B cell (primary cell): ENCODE measurements around the gene RYK. TPM values are rescaled to one million over a fixed set of nuclear protein-coding genes. Genes with fewer than 3 reads are reported as not detected.

Experiments used
- ATAC-seq: fragments of 200-7000 bp; cut with Tn5 transposase; one replicate; pipeline ENCODE4 v1.10.0; 2021; ENCODE audit warnings: low read depth, mild to moderate bottlenecking, moderate number of reproducible peaks, moderate library complexity
- CTCF ChIA-PET: fragments of 350-600 bp; sonication (Branson Sonifier 250); formaldehyde crosslinking; loops from one replicate; lab custom pipeline; 2021; ENCODE audit warnings: antibody characterized with exemption, inconsistent platforms; lab: Charles Lee
- POLR2A ChIA-PET: fragments of 350-600 bp; sonication (Branson Sonifier 250); formaldehyde crosslinking; loops from one replicate; lab custom pipeline; 2021; ENCODE audit warnings: antibody characterized with exemption; lab: Charles Lee
- DNase-seq: peaks from one replicate; pipeline ENCODE4 v3.0.0; 2013
- H2AFZ ChIP-seq: 2 replicates; pipeline ENCODE4 v1.6.1; 2012; ENCODE audit warnings: mild to moderate bottlenecking, low read depth, low read length; ENCODE audit not compliant: insufficient read depth, poor library complexity, severe bottlenecking
- H3K27ac ChIP-seq, 2 donors: 1 replicate in 1 of 2; 2 replicates in 1 of 2; pipeline ENCODE4 v1.5.1; 2012 to 2013; ENCODE audit warnings: low read length in 2 of 2, mild to moderate bottlenecking in 2 of 2, moderate library complexity in 1 of 2
- H3K27me3 ChIP-seq, 4 experiments: fragments of 200-600 bp in 1 of 4; sonication (generic) in 1 of 4; replicated peaks in 1 of 4; 1 replicate in 2 of 4; 2 replicates in 2 of 4; pipeline versions ENCODE4 v1.6.1 to v1.7.0; 2013 to 2016; ENCODE audit warnings: low read length in 3 of 4, mild to moderate bottlenecking in 2 of 4, mixed read lengths in 1 of 4, moderate library complexity in 1 of 4; ENCODE audit not compliant: insufficient read depth in 4 of 4, control insufficient read depth in 3 of 4; ENCODE audit errors: control extremely low read depth in 1 of 4
- H3K36me3 ChIP-seq, 2 experiments: replicated peaks in 1 of 2; 1 replicate in 1 of 2; 2 replicates in 1 of 2; pipeline versions ENCODE4 v1.6.1 to v1.7.1; 2013; ENCODE audit warnings: low read length in 1 of 2; ENCODE audit not compliant: insufficient read depth in 2 of 2, control insufficient read depth in 1 of 2; ENCODE audit errors: control extremely low read depth in 1 of 2, extremely low read depth in 1 of 2
- H3K4me1 ChIP-seq, 2 donors: fragments of 200-600 bp in 1 of 2; sonication (generic) in 1 of 2; 1 replicate in 1 of 2; 2 replicates in 1 of 2; pipeline versions ENCODE4 v1.5.1 to v1.6.1; 2013 to 2017; ENCODE audit warnings: low read length in 2 of 2; ENCODE audit not compliant: control insufficient read depth in 2 of 2, insufficient read depth in 2 of 2
- H3K4me2 ChIP-seq: replicated peaks from 2 replicates; pipeline ENCODE3; 2012; ENCODE audit warnings: mild to moderate bottlenecking, low read depth, low read length; ENCODE audit not compliant: poor library complexity, severe bottlenecking
- H3K4me3 ChIP-seq, 5 experiments: fragments of 200-600 bp in 1 of 5; sonication (generic) in 1 of 5; 1 replicate in 3 of 5; 2 replicates in 2 of 5; pipeline versions ENCODE4 v1.5.1 to v1.7.0; 2011 to 2016; ENCODE audit warnings: low read length in 4 of 5, mild to moderate bottlenecking in 4 of 5, low read depth in 2 of 5, control low read depth in 1 of 5, moderate library complexity in 1 of 5; ENCODE audit not compliant: insufficient read depth in 1 of 5; ENCODE audit errors: control extremely low read depth in 1 of 5, extremely low read depth in 1 of 5
- H3K79me2 ChIP-seq: fragments of 200-600 bp; sonication (generic); one replicate; pipeline ENCODE4 v1.6.0; 2016; ENCODE audit warnings: low read length; ENCODE audit not compliant: control insufficient read depth, insufficient read depth
- H3K9ac ChIP-seq: fragments of 200-600 bp; sonication (generic); 2 replicates; pipeline ENCODE4 v1.6.1; 2017; ENCODE audit warnings: mild to moderate bottlenecking, low read length, moderate library complexity
- H3K9me3 ChIP-seq, 3 donors: one replicate each; pipeline versions ENCODE4 v1.6.1 to v1.7.1; 2013; ENCODE audit warnings: low read length in 2 of 3; ENCODE audit not compliant: control insufficient read depth in 2 of 3, insufficient read depth in 1 of 3; ENCODE audit errors: control extremely low read depth in 1 of 3
- H4K20me1 ChIP-seq: 2 replicates; pipeline ENCODE4 v1.6.0; 2012; ENCODE audit warnings: mild to moderate bottlenecking, low read length; ENCODE audit not compliant: insufficient read depth, control insufficient read depth, poor library complexity, severe bottlenecking
- H3K27ac Mint-ChIP-seq: one replicate; pipeline ENCODE4 v1.8.0; 2021; ENCODE audit warnings: mixed read lengths
- H3K27me3 Mint-ChIP-seq: one replicate; pipeline ENCODE4 v1.8.0; 2021; ENCODE audit warnings: mixed read lengths
- H3K4me1 Mint-ChIP-seq: one replicate; pipeline ENCODE4 v1.8.0; 2021; ENCODE audit warnings: mixed read lengths
- H3K4me3 Mint-ChIP-seq: one replicate; pipeline ENCODE4 v1.8.0; 2021; ENCODE audit warnings: mixed read lengths
- H3K9me3 Mint-ChIP-seq: one replicate; pipeline ENCODE4 v1.8.0; 2022; ENCODE audit warnings: mixed read lengths; ENCODE audit not compliant: insufficient read depth
- EZH2 ChIP-seq: IDR thresholded peaks from 2 replicates; pipeline ENCODE4 v1.6.1; 2012; ENCODE audit warnings: borderline replicate concordance, low read depth, mild to moderate bottlenecking, moderate library complexity, low read length; ENCODE audit not compliant: insufficient read depth, poor library complexity, severe bottlenecking
- WGBS: methylation state at CpG from one replicate; pipeline ENCODE4 v1.1.5; 2013; ENCODE audit warnings: missing lambda C conversion rate; ENCODE audit not compliant: insufficient coverage; 5-methylcytosine and 5-hydroxymethylcytosine counted together
- intact Hi-C: fragments of 100-400 bp; cut with micrococcal nuclease; formaldehyde crosslinking; loops from one replicate; pipeline ENCODE4 v1.10.0; 2022
- polyA plus RNA-seq: library from polyadenylated mRNA; depleted of rRNA; stranded (reverse); fragments of >200 nt; gene quantifications from 2 replicates; pipeline ENCODE4 v1.2.3, GENCODE V29; 2012
- total RNA-seq, 2 donors: library from RNA; stranded (reverse); fragments of 120-200 nt in 1 of 2; gene quantifications; 1 replicate in 1 of 2; 2 replicates in 1 of 2; pipeline versions ENCODE4 v1.2.3 to v1.2.4, GENCODE V29; 2013 to 2022
- TF ChIP-seq, protein P1 (sequence below): fragments of 200-600 bp; IDR thresholded peaks from one replicate; pipeline ENCODE4 v1.8.0; 2022; ENCODE audit warnings: antibody characterized with exemption, mild to moderate bottlenecking

The RYK gene
- total and polyA plus RNA-seq, 2 donors (not counting 1 experiment from before 2014, with no cell fraction given), result 16.9 to 67.7 TPM

DNA sequence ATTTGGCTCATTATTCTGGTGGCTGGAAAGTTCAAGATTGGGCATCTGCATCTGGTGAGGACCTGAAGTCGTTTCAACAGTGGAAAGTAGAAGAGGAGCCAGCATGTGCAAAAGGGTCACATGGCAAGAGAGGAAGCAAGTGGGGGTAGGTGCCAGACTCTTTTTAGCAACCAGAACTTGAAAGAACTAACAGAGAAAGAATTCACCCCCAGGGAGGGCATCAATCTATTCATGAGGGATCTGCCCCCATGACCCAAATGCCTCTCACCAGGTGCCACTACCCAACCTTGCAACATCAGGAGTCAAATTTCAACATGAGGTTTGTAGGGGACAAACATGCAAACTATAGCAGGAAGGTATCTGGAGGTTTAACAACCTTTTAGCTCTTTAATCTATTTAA lies 10.3 kb upstream of the RYK start:
- intact Hi-C loops, result no loop called here
- 14% methylated on average over 1 of the region's 1 CpG for WGBS

DNA sequence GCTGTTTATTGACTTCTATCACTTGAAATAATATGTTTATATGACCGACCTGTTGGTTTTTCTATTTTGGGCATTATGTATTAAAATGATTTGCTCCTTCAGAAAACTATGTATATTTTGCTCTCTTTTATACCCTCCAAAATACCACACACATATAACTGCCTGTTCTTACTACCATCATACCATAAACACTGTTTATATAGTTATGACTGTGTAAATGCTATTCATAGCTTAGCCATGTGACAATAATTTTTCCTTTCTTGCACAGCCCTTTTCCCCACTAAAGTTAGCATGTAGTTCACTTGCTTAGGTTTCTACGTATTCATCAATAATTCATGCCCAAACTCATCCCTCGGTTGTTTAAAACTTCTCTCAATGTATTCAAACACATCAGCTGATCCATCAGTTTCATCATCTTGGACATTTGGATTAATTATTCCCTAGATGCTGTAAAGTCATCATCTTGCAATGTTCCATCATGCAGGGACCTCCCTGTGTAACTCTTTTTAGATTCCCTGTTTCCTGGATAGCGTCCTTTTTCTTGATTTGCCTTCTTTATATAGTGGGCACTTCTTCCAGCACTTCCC lies 8.2 kb upstream of the RYK start:
- no peak overlapping the region for H3K9ac ChIP-seq
- H3K27me3 ChIP-seq, result no peaks in the 10 kb centered on the region
- H3K79me2 ChIP-seq, result no peaks in the 10 kb centered on the region
- Mint-ChIP-seq H3K9me3 (no peaks in the 10 kb centered on the region), H3K4me1 (peaks cover 16% of the 10 kb centered on the region), H3K27ac (no peak overlapping the region), H3K27me3 (peaks cover 14% of the 10 kb centered on the region), H3K4me3 (no peak overlapping the region)
- POLR2A ChIA-PET, result no interaction called here
- H3K4me3 ChIP-seq, result no peak overlapping the region
- H3K9me3 ChIP-seq, result peaks cover 0 to 5% (median 0%) of the 10 kb centered on the region in 3 donors
- no peak overlapping the region for H3K27ac ChIP-seq
- H3K4me2 ChIP-seq, result no peak overlapping the region
- CTCF ChIA-PET, result no interaction called here
- no peaks in the 10 kb centered on the region for H3K36me3 ChIP-seq
- no peaks in the 10 kb centered on the region for H4K20me1 ChIP-seq
- ATAC-seq (no peak), DNase-seq (no peak)
- no peak for TF ChIP-seq EZH2
- TF ChIP-seq, protein P1, sequence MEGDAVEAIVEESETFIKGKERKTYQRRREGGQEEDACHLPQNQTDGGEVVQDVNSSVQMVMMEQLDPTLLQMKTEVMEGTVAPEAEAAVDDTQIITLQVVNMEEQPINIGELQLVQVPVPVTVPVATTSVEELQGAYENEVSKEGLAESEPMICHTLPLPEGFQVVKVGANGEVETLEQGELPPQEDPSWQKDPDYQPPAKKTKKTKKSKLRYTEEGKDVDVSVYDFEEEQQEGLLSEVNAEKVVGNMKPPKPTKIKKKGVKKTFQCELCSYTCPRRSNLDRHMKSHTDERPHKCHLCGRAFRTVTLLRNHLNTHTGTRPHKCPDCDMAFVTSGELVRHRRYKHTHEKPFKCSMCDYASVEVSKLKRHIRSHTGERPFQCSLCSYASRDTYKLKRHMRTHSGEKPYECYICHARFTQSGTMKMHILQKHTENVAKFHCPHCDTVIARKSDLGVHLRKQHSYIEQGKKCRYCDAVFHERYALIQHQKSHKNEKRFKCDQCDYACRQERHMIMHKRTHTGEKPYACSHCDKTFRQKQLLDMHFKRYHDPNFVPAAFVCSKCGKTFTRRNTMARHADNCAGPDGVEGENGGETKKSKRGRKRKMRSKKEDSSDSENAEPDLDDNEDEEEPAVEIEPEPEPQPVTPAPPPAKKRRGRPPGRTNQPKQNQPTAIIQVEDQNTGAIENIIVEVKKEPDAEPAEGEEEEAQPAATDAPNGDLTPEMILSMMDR, result no peak
- no peak overlapping the region for H2AFZ ChIP-seq
- peaks cover 3 to 7% of the 10 kb centered on the region in 2 donors for H3K4me1 ChIP-seq
- WGBS, result 71% methylated on average over 2 of the region's 4 CpGs
- intact Hi-C loops, result loop anchor here (10.0 kb wide), 2 partner anchors 1534 to 1844 kb away; partner anchors contain the start of genes DNAJC13 and NPHP3

More for the DNA sequence above, 10.3 kb upstream of the RYK start:
- ATAC-seq (no peak), DNase-seq (no peak)
- no peaks in the 10 kb centered on the region for H4K20me1 ChIP-seq
- peaks cover 4% of the 10 kb centered on the region for H3K4me1 Mint-ChIP-seq
- no peak overlapping the region for H3K4me2 ChIP-seq
- H3K27me3 Mint-ChIP-seq, result peaks cover 26% of the 10 kb centered on the region
- no peak overlapping the region for H3K4me3 Mint-ChIP-seq
- no peak overlapping the region for H2AFZ ChIP-seq
- no peak overlapping the region for H3K27ac ChIP-seq
- no peaks in the 10 kb centered on the region for H3K36me3 ChIP-seq
- no peak overlapping the region for H3K27ac Mint-ChIP-seq
- no peaks in the 10 kb centered on the region for H3K4me1 ChIP-seq
- no peak overlapping the region for H3K9ac ChIP-seq
- H3K9me3 ChIP-seq, result peaks cover 0 to 5% (median 0%) of the 10 kb centered on the region in 3 donors
- peaks cover 0 to 4% (median 1%) of the 10 kb centered on the region in 4 experiments for H3K27me3 ChIP-seq
- ChIA-PET POLR2A (no interaction called here), CTCF (no interaction called here)
- no peak overlapping the region for H3K4me3 ChIP-seq
- H3K9me3 Mint-ChIP-seq, result no peaks in the 10 kb centered on the region
- no peaks in the 10 kb centered on the region for H3K79me2 ChIP-seq
- TF ChIP-seq, protein P1, result no peak
- no peak for TF ChIP-seq EZH2
